Peyer's patch (tissue), 4 donors: ENCODE results near the gene CHKA.

ENCODE experiments used
- POLR2A ChIP-seq, 2 donors: fragments of 450-650 bp; IDR thresholded peaks; one replicate each; pipeline ENCODE4 v1.5.1; 2017; ENCODE audit warnings: antibody characterized with exemption in 2 of 2, mild to moderate bottlenecking in 2 of 2, moderate library complexity in 2 of 2
- TF ChIP-seq, protein P1 (sequence below), 6 experiments: fragments of 450-650 bp in 4 of 6; fragments of 200-600 bp in 2 of 6; sonication (generic) in 1 of 6; IDR thresholded peaks; one replicate each; pipeline ENCODE4 v1.5.1; 2017 to 2019; ENCODE audit warnings: antibody characterized with exemption in 6 of 6, mild to moderate bottlenecking in 3 of 6, moderate library complexity in 1 of 6

DNA sequence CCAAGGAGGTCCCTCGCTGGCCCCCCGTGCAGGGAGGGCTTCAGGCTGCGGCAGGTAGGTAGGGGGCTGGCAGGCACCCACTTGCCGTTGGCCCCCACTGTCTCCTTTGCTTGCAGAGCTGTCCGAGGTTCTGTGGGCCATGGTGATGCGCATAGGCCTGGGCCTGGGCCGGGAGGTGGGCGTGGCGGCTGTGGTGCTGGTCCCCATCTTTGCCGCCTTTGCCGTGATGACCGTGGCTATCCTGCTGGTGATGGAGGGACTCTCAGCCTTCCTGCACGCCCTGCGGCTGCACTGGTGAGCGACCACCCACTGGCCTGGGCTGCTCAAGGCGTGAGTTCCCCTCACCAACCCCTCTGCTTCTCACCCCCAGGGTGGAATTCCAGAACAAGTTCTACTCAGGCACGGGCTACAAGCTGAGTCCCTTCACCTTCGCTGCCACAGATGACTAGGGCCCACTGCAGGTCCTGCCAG is 70.8 kb downstream of the CHKA start:
- TF ChIP-seq, protein P1, sequence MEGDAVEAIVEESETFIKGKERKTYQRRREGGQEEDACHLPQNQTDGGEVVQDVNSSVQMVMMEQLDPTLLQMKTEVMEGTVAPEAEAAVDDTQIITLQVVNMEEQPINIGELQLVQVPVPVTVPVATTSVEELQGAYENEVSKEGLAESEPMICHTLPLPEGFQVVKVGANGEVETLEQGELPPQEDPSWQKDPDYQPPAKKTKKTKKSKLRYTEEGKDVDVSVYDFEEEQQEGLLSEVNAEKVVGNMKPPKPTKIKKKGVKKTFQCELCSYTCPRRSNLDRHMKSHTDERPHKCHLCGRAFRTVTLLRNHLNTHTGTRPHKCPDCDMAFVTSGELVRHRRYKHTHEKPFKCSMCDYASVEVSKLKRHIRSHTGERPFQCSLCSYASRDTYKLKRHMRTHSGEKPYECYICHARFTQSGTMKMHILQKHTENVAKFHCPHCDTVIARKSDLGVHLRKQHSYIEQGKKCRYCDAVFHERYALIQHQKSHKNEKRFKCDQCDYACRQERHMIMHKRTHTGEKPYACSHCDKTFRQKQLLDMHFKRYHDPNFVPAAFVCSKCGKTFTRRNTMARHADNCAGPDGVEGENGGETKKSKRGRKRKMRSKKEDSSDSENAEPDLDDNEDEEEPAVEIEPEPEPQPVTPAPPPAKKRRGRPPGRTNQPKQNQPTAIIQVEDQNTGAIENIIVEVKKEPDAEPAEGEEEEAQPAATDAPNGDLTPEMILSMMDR (IDR thresholded peaks at IDR 0.05): no peak
- no peak for TF ChIP-seq POLR2A (IDR thresholded peaks at IDR 0.05)
